HG03175 (cell line): ENCODE data around the gene TYR.
"Not testable (repeated sequence)": the region's sequence is repeated elsewhere in the genome, so short reads cannot be mapped to it uniquely, and the experiment has no call there.

Experiments
- ATAC-seq: cut with Tn5 transposase; IDR thresholded peaks from one replicate; pipeline ENCODE4 v1.9.1; 2021; ENCODE audit warnings: mild to moderate bottlenecking, moderate library complexity; ENCODE audit not compliant: unreplicated experiment

The TYR gene

DNA sequence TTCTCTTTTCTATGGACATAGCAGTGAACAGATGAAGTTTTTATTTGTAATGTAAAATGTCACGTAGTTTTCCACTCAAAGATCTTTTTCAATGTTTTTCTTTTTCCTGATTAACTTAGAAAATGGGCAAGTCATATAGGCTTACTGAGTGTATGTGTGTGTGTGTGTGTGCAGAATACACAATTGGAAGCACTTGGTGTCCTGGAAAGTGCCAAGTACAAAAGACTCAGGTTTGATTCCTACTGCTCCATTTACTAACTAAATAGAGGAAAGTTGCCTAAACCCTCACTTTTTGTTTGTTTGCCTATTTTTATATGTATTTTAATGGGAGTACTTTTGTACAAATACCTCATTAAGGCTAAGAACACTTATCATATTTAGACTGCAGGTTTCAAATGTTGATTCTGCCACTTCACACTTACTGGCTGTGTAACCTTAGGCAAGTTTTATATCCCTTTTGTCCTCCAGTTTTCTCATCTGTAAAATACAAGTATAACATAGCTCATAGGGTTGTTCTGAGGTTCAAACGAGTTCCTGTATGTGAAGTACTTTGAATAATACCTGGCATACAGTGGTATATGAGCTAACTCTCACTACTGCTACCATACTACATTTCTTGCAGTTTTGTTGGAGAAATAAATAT, 90.1 kb downstream of the TYR start:
- no peak for ATAC-seq

DNA sequence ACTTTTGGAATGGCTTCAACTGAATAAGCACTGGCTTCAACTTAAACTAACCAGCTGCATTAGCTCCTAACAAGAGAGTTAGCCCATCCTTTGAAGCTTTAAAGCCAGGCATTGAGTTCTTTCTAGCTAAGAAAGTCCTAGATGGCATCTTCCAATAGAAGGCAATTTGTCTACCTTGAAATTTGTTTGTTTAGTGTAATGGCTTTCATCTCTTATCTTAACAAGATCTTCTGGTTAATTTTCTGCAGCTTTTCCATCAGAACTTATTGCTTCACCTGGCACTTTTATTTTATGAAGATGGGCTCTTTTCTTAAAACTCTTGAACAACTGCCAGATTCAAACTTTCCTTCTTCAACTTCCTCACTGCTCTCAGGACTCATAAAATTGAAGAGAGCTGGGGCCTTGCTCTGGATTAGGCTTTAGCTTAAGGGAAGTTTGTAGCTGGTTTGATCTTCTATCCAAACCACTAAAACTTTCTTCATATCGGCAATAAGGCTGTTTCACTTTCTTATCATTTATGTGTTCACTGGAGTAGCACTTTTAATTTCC, 94.9 kb downstream of the TYR start:
- ATAC-seq = not testable (repeated sequence)

DNA sequence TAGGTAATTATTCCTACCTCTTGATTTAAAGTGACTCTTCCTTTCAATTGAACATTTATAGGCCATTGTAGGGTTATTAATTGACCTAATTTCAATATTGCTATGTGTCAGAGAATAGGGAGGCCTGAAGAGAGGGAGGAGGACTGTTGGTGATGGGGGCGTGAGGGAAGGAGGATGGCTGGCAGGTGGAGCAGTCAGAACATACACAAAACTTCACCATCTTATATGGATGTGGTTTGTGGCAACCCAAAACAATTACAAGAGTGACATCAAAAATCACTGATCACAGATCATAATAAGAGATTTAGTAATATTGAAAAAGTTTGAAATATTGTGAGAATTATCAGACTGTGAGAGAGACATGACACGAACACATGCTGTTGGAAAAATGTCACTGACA, 95.5 kb downstream of the TYR start:
- ATAC-seq = not testable (repeated sequence)

DNA sequence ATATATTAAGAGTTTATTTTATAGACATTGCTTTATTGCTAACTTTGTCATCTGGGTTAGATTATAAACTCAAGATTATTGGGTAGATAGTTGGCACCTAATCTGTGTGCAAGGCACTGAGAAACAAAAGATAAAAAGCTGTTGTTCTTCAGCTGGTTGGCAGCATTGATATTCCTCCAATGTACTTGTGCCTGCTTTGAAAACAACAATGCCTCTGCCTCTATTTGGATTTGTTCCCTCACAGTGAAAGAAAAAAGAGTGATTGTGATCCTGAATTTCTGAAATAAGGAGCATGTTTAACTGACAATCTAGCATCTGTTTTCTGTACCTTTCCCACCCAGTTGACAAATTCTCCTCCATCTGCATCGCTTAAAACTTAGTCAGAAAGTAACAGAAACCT, 98.3 kb downstream of the TYR start:
- no peak for ATAC-seq

DNA sequence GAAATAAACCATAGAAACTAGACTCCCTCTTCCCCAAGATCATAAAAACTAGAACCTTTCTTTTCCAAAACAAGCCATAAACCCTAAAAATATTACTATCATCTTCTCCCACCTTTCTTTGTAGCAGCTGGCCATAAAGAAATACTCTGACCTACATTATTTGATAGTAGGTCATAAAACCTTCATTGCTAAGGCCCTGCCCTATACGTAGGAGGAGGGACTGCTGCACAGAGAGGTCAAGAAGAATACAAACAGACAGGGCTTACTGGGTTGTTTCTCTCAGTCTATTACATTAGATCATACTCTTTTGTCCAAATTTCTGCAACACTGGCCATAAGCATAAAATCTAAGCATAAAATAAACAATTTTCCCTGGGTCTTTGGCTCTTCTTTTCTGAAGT, 101.5 kb downstream of the TYR start:
- no peak for ATAC-seq

DNA sequence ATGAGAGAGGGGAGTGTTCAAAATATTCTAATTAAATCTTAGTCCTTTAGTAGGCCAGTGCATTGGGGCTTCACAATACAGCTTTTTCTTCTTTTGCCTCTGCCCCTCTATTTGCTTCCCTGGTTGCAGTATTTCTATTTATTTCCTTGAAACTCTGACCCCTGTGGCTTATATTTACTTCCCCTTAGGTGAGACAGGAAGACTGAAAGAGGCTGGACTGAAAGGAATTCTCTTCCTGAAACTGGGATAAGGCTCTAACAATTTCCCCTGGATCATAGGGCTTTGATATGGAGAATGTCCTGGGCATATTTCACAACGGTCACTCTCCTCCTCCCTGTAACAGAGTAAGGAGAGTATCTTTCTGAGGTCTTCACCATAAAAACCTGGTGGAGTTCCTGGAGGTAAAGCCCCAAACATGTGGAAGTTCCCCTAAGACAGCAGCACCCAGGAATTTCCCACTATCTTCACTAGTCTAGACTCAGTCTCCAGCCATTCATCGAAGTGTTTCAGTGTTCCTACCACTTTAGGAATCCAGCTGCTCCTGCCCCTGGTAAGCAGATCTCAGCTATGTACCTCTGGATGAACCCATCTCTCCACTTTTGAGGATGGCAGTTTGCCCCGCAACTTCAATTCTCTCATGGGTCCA, 103.5 kb downstream of the TYR start:
- ATAC-seq = not testable (repeated sequence)

DNA sequence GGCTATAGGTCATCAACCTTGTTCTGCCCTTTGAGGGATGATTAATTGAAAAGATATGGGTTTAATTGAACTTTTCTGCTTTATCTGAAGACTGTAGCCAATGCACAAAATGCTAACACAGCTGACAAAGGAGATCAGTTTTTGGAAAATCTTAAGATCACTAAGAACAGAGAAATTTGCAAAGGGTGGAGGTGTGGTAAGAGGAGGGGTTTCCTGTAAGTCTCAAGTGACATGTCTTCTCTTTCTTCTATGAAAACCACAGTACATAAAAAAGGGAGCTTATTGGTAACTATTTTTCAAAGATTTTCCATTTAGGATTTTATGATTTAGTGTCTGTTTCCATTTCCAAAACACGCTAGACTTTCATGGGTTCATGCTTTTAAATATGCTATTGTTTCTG, 108.9 kb downstream of the TYR start:
- not testable (repeated sequence) for ATAC-seq

DNA sequence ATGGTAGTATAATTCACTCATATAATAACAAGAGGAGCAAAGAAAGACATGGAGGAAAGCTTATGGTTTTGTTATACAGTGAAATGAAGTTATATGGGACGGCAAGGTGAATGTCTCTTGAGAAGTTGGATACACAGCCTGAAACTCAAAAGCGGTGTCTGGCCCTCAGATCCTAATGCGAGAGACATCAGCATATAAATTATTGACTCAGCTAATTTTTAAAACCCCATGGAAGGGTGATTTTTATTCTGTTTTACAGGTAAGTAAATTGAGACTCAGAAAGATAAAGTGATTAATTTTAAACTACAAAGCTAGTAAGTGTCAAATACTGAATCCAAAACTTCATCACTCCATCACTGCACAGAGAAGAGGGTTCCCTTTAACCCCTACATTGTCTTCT, 110.3 kb downstream of the TYR start:
- not testable (repeated sequence) for ATAC-seq

DNA sequence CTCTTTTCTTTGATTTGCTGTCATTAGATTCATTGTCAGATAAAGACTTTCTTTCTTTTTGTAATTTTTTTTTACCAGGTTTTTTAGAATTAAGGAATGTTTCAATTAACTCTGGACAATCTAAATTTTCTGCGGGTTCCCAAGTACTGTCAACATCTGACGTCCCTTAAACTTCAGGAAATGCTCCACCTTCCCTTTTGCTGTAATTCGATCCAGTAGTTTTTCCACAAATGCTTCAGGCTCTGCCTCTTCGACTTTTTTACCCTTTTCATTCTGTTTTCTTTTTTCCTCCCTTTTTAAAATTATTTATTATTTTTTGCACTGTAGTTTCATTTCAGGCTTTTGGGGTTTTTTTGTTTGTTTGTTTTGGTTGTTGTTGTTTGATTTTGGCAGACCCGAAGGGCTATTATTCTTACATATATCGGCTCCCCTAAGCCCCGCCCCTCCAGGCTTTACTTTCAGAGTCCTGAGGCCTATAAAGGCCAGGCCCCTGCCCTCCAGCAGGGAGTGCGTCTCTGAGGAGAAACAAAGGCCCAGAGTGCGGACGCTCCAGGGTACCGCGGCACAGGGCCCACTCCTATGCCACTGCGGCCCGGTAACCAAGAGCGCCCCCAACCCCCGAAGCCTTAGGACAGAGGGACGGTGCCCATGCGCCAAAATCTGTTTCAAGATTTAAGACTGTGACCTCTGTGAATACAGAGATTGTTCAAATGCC, 116.4 kb downstream of the TYR start:
- no peak for ATAC-seq

DNA sequence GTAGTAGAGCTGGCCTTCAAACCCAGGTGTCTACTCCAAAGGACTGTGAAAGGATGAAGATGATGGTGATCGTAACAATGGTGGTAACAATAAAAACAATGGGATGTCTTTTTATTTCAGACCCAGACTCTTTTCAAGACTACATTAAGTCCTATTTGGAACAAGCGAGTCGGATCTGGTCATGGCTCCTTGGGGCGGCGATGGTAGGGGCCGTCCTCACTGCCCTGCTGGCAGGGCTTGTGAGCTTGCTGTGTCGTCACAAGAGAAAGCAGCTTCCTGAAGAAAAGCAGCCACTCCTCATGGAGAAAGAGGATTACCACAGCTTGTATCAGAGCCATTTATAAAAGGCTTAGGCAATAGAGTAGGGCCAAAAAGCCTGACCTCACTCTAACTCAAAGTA, 117.3 kb downstream of the TYR start:
- ATAC-seq = not testable (repeated sequence)

DNA sequence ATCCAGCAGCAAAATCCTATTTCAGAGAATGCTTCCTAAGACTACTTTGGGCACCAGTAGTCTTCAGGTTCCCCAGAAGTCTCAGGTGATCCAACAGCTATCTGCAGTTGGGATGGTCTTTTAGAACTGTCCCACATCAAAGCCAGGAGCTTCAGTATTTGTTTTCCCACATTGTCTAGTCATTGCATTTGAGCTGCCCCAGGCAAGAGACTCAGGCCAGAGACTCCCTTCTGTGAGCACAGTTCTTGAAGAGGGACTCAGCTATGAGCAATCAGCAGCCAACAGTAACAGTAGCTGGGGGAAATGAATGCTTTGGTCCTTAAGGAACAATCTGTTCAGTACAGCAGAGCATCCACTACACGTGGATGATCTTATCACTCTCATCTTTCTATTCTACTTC, 125.4 kb downstream of the TYR start:
- ATAC-seq = not testable (repeated sequence)

DNA sequence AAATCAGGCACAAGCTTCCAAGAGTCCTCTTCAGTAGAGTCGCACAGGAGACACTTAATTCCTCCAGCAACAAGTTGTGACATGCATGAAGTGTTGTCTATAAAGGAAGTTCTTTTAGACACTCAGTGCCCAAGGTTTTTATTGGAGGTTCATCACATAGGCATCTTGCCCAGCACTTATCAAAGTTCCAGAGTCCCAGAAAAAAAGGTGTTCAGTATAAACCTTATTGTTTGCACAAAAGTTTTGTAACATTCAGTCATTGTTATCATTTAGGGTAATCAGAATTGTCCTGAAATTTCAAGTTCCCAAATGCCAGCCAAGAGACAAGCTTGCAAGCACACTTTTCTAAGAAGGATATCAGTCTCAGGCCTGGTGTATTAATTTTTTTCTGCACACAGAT, 130.6 kb downstream of the TYR start:
- ATAC-seq = not testable (repeated sequence)

DNA sequence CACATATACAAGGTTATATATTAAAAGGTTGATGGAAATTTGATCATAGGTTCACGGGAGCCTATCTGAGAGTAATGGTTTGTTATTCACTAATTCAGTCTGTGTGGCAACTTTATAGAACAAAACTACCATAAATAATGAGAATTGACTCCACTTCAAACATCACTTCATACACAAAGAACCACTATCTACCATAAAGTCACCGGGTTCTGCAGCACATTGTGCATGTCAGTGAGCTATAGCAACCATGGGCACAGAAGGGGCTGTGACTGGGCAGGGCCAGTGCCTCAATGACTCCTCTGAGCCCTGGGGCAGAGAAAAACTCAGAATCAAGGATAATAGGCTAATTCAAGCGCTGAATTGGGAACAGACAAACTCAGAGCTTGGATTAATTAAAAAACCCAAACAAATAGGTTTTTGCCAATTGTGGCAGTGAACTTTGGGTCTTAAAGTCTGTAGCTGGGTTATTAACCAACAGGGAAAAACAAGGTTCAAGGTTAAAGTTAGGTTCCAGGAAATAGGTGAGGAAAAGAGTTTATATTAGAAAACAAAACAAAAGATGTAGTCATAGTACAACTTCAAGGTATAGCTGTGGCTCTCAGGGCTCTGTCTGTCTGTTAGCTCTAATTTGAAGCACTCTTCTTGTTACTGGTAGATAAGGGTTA, 131.8 kb downstream of the TYR start:
- not testable (repeated sequence) for ATAC-seq

DNA sequence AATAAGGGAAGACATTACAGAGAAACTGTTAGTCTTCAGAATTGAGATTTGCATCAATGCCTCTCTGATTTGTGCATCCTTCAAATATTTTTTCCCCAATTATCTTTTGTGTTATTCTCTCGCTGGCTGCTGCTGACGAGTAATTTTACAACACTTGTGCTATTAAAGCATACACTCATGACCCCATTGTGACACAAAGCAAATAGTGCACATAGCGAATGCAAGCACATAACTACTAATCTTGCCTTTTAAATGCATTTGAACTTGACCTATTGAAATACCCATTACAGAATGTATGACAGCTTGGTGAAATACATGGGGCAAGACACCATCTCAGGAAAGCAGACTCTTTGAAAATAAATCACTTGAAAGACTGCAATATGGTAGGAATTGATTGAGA, 132.9 kb downstream of the TYR start:
- not testable (repeated sequence) for ATAC-seq

DNA sequence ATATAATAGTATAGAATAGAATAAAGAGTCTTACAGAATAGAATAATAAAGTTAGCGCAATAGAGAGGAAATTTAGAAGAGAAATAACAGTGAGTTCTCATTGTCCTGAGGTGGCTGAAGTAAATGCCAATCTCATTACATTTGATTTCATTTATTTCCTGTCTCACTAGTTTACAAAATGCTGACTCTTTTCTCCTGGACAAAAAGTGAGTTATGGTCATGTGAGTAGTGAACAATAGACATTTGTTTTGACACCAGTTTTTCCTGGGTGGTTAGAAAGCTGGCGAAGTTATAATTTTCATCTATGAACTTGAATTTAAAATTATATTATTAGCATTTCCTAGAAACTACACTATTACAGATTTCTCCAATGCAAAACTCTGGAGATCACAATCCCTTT, 143.7 kb downstream of the TYR start:
- ATAC-seq = no peak

DNA sequence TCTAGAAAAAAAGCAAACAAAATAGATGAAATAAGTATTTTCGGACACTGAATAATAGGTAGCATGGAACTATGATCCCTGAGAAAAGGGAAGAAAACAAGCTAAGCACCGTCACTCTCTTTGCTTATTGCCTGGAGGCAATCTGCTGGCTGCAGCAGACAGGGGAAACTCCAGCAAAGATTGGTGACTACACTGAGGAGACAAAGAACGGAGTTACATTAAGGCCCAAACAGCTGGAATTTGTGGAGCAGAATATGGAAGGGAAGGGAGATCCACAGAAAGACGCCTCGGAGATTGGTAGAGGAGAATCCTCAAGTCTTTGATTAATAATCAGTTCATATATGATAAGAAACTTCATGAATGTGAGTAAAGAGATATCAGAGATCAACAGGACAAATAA, 150.2 kb downstream of the TYR start:
- no peak for ATAC-seq

DNA sequence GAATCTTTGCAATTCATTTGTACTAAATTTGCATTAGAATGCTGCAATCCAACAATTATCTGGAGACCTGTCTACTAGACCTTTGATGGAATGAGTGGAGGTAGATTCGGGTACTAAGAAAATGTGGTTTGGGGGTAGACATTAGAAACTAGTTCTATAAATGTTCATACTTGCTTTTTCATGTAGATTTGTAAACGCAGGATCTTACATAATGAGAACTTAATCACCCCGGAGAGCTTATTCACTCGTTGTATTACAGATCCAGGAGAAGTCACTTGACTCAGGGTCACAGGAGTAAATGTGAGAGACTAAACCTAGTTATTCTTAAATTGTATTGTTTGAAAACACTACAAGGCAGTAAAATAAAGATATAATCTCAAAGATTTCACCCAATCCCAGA, 154.3 kb downstream of the TYR start:
- not testable (repeated sequence) for ATAC-seq

DNA sequence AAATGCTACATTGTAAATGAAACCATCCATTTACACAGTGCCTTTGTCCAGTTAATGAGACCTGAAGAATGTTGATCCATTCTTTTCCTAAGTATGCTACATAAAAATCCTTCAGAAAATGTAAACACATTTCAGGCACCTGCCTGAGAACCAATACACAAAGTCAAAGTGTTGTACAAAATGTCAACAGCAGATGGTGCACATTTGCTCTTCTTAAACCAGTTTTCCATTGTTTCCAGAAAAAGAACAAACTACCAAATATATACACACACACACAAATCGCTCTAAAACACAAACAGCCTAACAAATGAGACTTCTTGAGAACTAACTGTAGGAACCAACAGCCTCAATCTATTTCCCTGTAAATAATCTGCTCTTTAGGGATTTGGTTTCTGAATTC, 156.0 kb downstream of the TYR start:
- ATAC-seq = not testable (repeated sequence)

DNA sequence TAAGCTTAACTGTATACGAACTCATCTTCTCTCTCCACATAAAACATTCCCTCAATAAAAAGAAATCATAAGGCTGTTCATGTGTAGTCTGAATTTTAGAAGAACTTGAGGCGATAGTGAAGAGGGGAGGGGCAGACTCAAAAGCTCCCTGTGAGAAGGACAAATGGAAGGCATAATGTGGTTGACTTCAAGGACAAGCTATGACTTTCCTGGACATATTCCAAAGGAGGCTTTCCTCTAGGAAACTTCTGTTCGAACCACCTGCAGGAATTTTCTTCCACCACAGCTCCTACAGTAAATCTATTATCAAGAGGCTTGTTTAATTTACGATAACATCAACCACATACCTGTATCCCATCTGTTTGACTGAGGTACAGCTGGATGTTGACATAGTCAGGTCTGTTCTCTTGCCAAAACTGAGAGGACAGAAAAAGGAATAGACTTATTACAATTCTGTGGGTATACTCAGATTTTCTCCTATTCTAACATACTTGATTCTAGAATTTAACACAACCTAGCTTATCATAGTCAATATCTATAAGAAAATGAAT, 159.5 kb downstream of the TYR start:
- not testable (repeated sequence) for ATAC-seq

DNA sequence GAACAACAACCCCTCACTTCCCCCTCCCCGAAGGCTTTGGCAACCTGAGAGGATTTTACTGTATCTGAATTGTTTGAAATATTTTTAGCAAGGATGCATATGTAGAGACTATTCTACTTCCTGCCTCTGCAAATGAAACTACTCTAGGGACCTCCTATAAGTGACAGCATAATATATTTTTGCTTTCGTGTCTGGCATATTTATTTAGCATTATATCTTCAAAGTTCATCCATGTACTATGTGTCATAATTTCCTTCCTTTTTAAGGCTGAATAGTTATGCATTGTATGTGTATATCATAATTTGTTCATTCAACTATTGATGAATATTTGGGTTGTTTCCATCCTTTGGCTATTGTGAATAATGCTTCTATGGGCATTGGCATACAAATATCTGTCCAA, 160.4 kb downstream of the TYR start:
- ATAC-seq = not testable (repeated sequence)

DNA sequence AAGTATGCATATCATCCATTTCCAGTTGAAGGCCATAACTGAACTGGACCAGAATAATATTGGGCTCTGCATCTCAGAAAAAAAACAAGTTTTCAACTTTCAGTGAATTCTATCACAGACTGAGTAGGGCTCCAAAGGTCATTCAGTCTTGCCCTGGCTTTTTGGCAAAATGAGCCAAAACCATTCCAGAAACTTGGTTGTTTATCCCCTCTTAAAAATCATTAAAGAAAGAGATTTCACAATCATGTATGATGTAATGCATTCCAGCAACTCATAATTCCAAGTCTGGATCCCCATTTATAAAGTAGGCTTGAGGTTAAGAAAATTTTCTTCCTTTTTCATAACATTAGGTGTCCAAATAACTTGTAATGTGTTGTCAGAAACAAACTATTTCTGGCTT, 162.8 kb downstream of the TYR start:
- ATAC-seq = not testable (repeated sequence)
